SW480 (cell line): ENCODE results near the gene DEXI.
"Not testable (repeated sequence)": the region's sequence is repeated elsewhere in the genome, so short reads cannot be mapped to it uniquely, and the experiment has no call there.

Source experiments
- DNase-seq: peaks from one replicate; pipeline ENCODE4 v3.0.0-alpha.2; 2016; ENCODE audit warnings: low spot score

The DEXI gene

GRCh38 chr16:10968498-10968897 lies 26.2 kb upstream of the DEXI start:
- no peak for DNase-seq

- no peak for DNase-seq
These were observed 25.7 kb upstream of the DEXI start for GRCh38 chr16:10967986-10968385.

GRCh38 chr16:10966559-10966958 lies 24.3 kb upstream of the DEXI start:
- DNase-seq, result not testable (repeated sequence)

- no peak for DNase-seq
These were observed 23.9 kb upstream of the DEXI start for GRCh38 chr16:10966129-10966528.

- DNase-seq, result no peak
These were observed 23.3 kb upstream of the DEXI start for GRCh38 chr16:10965440-10966061.

GRCh38 chr16:10964891-10965326 lies 22.6 kb upstream of the DEXI start:
- DNase-seq, result peak; percentile 70

- peak; percentile 87 for DNase-seq
These were observed 22.0 kb upstream of the DEXI start for GRCh38 chr16:10964039-10964890.

GRCh38 chr16:10961231-10961630 lies 19.0 kb upstream of the DEXI start:
- no peak for DNase-seq

GRCh38 chr16:10959161-10959560 lies 16.9 kb upstream of the DEXI start:
- no peak for DNase-seq

GRCh38 chr16:10957771-10958482 lies 15.7 kb upstream of the DEXI start:
- no peak for DNase-seq

GRCh38 chr16:10954903-10955302 lies 12.6 kb upstream of the DEXI start:
- DNase-seq, result no peak

GRCh38 chr16:10951026-10951425 lies 8.8 kb upstream of the DEXI start:
- DNase-seq, result no peak

- no peak for DNase-seq
These were observed 8.1 kb upstream of the DEXI start for GRCh38 chr16:10950393-10950792.

- DNase-seq, result no peak
These were observed 7.2 kb upstream of the DEXI start for GRCh38 chr16:10949424-10949970.

- no peak for DNase-seq
These were observed 5.0 kb upstream of the DEXI start for GRCh38 chr16:10947211-10947787.

- DNase-seq, result peak; percentile 66
These were observed 4.0 kb upstream of the DEXI start for GRCh38 chr16:10946308-10946707.

- DNase-seq, result no peak
These were observed 3.0 kb upstream of the DEXI start for GRCh38 chr16:10945065-10945787.

- DNase-seq, result peak; percentile 90
These were observed 2.2 kb upstream of the DEXI start, which contains the start of gene CLEC16A for GRCh38 chr16:10944249-10945064. Gene CLEC16A, plus strand, starts transcription at chr16:10944564. Its CDS starts 154 bp downstream, at chr16:10944718.

- no peak for DNase-seq
These were observed 741 bp upstream of the DEXI start for GRCh38 chr16:10943064-10943353.

- not testable (repeated sequence) for DNase-seq
These were observed 325 bp downstream of the DEXI start for GRCh38 chr16:10941935-10942351.
